ENCODE measurements around the gene FN3KRP.
"Not testable (repeated sequence)": the region's sequence is repeated elsewhere in the genome, so short reads cannot be mapped to it uniquely, and the experiment has no call there.

FN3KRP gene

DNA sequence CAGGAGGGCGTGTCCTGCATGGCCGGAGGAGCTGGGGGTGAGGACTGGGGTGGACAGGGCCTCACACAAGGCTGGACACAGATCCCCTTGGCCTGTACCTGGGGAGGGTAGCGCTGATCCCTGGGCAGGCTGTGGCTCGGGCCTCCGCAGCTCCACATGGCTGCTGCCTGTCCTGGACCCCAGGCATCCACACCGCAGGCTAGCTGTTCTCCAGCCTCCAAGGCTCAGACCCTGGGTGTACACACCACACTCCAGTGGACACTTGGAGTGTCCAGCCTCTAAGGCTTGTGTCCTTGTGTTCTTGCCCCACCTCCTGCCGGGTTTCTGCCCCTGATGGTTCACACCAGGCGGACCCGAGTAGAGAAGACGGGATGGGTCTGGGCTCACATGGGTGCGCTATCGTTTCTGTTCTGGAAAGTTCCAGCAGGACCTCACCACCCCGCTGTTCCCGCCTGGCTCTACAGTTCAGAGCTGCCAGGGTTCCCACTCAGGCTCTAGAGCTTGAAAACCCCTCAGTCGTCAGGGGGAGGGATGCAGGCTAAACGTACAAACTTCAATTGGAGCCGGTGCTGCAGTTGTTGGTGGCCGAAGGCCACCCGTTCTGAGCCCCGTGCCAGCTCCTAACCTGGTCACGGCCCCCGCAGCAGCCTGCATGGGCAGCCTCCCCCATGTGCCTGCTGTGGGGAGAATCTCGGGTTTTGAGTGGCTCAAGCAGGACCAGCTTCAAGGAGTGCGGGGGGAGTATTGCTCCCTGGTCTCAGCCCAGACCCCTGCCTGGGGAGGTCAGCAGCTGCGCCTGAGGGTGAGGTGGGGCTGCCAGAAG is 6.6 kb upstream of the FN3KRP start:
- DNase-seq = no peak

DNA sequence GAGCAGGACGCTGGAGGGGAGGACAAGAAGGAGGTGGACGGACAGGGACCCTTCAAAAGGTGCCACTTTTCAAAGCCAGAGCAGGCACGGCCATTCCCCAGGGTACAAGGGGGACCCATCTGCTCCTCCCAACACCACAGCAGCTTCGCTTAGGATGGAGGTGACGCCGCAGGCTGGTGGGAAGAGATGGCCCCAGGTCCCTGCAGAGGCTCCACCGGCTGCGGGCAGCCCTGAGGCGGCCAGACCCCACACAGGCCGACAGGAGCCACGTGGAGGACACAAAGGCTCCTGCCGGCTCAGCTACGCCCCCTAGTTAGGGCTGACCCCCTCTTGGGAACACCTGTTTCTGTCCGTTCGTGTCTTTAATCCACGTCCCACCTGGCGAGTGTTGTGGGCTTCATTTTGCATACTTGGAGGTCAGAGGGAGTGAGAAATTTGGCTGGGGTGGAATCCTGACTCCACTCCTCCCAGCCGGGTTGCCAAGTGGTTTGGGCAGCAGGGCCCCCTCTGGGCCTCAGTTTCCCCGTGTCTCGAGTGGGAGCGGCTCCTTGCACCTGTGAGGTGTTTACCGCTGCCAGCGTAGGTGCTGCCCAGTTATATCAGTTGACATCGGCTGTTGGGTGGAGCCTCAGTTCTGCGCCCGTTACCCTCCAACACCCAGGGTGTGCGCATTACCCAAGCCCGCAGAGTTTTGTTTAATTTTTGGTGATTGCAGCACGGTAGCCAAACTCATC is 5.8 kb upstream of the FN3KRP start:
- DNase-seq = no peak

DNA sequence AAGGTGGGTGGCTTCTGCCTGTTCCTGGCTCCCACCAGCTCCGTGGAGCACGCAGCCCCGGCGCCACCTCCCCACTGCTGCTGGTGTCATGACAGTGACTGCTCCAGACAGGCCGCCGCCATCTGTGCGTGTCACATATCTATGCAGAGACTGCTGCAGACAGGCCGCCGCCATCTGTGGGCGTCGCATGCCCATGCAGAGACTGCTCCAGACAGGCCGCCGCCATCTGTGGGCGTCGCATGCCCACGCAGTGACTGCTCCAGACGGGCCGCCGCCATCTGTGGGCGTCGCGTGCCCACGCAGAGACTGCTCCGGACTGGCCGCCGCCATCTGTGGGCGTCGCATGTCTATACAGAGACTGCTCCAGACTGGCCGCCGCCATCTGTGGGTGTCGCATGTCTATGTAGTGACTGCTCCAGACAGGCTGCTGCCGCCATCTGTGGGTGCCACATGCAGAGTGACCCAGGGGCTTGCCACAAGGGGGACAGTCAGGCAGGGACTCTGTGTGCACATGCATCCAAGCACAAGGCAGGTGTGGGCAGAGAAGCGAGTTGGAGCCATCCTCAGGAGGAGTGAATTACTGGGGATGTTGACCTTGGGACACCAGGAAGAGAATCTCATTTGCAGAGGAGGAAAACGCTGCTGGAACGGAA is 3.3 kb upstream of the FN3KRP start:
- no peak for DNase-seq

DNA sequence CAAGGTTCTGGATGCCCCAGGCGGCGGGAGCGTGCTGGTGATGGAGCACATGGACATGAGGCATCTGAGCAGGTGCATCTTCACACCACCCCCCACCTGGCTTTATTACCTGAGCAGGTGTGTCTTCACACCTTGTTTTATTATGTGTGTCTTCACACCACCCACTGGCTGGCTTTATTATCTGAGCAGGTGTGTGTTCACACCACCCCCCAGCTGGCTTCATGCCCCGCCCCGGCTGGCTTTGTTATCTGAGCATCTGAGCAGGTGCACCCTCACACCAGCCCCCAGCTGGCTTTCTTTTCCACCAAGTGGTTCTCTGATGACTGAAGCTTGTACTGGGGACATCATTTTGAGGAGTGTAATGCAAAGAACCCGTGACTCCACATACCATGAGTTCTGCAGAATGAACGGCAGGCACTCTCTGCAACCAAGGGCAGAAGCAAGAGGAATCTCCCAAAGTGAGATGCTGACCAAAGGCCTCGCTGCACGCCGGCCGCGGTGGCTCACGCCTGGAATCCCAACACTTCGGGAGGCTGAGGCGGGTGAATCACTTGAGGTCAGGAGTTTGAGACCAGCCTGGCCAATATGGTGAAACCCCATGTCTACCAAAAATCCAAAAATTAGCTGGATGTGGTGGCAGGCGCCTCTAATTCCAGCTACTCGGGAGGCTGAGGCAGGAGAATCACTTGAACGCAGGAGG is 2.6 kb downstream of the FN3KRP start:
- no peak for DNase-seq

DNA sequence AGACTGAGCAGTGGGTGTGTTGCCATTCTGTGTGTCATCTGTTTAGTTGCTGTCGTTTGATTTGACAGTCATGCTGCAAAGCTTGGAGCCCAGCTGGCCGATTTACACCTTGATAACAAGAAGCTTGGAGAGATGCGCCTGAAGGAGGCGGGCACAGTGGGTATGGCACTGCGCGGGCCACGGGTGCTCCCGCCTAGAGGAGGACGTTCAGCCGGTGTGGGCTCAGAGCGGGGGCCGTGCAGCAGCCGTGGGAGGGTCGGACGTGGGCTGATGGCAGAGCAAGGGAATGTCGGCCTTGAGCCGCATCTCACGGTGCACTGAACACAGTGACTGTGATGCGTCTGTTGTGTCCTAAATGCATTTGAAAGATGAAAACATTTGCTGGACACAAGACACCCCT is 3.7 kb downstream of the FN3KRP start:
- DNase-seq = no peak

DNA sequence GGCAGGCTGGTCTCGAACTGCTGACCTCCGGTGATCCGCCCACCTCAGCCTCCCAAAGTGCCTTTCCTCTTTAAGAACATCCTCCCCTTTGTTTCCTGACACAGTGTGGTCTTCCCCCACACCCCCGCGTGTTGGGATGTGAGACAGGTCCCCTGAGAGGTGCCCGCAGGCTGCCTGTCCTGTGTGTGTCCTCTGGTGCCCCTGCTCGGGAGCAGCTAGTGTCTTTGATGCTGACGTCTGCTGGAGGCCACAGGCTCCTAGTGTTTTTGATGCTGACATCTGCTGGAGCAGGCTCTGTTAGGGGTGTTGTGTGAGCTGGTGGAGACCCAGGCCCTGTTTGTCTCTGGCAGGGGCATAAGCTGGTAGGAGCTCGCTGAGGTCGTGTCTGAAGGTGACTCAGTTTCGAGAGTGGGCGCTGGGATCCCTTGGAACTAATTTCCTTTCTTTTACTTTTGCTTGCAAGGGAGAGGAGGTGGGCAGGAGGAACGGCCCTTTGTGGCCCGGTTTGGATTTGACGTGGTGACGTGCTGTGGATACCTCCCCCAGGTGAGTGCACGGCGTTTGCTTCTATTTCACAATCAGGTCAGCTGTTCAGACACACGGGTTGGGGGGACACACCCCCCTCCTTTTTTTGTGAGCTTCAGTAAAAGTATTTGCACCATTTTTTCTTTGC is 6.0 kb downstream of the FN3KRP start:
- no peak for DNase-seq

DNA sequence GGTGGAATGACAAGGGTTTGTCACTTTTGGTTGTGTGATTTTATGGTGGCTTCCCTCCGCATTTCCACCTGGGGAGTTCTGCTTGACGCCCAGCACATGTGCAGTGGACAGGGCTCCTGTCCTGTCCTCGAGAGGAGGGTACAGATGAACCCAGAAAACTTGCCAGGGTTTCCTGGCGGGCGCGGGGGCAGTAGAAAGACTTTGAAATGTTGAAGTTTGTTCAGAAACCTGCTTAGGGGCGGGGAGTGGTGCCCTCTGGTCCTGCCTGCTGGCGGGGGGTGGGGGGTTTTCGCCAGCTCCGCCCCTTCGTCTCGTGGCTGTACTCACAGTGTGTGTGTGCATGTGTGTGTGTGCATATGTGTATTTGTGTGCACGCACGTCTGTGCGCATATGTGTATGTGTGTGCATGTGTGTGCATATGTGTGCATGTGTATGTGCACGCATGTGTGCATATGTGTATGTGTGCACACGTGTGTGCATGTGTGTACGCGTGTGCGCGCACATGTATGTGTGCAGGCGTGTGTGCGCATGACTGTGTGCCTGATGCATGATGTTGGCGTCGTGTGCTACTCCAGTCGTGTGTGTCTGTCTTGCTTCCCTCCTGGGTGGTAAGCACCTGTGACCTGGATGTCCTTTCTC is 6.8 kb downstream of the FN3KRP start:
- DNase-seq = no peak

DNA sequence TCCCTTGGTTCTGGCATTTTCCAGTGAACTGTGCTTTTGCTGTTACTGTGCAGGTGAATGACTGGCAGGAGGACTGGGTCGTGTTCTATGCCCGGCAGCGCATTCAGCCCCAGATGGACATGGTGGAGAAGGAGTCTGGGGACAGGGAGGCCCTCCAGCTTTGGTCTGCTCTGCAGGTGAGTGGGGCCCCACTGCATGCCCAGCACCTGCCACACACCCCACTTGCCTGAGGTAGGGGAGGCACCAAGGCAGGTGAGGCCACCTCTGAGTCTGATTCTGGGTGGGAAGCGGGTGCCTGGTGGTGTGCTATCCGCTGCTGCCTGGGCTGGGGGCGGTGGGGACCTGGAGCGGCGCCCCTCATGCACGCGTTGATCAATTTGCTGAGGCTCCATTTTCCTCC is 9.9 kb downstream of the FN3KRP start:
- no peak for DNase-seq

DNA sequence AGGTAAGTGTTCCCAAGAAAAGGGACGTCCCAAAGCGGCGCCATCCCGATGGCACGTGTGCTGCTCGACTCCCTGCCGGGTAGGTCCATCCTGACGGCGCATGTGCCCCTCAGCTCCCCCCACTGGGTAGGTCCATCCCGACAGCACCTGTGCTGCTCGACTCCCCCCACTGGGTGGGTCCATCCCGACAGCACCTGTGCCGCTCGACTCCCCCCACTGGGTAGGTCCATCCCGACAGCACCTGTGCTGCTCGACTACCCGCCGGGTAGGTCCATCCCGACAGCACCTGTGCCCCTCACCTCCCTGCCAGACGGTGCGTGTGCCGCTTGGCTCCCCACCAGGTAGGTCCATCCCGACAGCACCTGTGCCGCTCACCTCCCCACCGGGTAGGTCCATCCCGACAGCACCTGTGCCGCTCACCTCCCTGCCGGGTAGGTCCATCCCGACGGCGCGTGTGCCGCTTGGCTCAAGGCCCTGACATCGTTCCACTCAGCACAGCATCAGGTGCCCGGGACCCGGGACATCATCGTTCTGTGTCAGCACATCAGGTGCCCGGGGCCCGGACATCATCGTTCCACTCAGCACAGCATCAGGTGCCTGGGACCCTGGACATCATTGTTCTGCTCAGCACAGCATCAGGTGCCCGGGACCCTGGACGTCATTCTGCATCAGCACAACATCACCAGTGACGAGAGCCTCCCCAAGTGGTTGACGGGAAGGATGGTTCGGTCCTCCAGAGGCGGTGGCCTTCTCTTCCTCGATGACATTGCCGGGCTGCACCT is 13.2 kb downstream of the FN3KRP start:
- no peak for DNase-seq

DNA sequence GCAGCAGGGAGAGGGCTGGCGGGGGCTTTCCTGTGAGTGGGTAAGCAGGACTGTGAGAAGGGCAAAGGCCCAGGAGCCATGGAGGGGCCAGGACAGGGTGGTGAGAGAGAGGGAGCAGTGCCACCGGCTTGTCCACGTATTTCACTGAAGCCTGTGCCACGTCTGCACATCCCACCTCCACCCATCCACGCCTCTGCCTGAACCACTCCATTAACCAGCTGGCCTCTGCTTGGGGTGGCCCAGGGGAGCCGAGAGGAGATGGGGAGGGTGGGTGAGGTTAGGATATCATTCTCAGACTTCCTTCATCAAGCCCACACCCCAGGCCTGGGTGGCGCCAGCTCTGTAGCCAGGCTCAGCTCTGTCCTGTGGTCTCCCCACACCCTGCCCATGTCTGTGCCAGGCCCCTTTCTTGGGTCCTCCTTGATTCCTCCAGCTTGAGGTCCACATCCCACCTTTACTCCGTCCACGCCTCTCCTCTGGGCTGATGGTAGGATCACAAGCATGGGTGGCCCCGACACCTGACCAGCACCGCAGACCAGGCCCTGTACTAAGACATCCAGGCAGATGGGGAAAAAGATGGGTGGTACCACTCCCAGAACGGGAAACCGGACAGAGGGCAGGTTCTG is 15.7 kb downstream of the FN3KRP start:
- DNase-seq = no peak

DNA sequence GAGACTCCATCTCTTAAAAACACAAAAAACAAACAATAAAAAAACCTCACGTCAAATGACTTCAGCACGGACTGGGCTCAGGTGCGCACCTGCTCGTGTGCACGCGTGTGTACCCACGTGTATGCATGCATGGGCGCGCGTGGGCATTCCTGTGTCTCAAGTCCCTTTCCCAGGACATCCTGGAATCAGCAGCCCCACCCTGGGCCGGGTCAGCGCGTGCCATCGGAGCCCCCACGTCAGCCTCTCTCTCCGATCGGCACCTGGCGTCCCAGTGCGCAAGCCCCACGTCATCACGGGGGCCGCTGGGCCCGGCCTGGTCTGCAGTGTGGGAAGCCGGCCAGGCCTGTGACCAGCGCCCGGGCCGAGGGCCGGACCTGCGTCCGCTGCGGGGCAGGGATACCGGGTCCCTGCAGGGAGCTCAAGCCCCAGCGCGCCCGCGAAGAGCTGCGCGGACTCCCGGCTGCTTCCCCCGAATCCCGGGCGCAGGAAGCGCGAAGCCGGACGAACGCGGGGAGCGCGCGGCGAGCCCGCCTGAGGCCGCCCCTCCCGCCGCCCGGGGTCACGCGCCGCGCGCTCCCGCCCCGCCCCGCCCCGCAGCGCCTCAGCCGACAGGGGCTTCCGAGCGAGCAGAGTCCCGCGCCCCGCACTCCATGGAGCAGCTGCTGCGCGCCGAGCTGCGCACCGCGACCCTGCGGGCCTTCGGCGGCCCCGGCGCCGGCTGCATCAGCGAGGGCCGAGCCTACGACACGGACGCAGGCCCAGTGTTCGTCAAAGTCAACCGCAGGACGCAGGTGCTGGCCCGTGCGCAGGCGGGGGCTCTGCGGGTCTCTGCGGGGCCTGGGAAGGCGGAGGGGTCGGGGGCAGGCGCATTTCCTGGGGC is 18.7 kb downstream of the FN3KRP start, which contains the start of gene FN3K:
Gene FN3K (plus strand): TSS at position 629 of the 880 bp plus-strand sequence. CDS start 22 bp downstream, at position 651.
- peak in 1 of 2 donors; percentile 30 for DNase-seq

DNA sequence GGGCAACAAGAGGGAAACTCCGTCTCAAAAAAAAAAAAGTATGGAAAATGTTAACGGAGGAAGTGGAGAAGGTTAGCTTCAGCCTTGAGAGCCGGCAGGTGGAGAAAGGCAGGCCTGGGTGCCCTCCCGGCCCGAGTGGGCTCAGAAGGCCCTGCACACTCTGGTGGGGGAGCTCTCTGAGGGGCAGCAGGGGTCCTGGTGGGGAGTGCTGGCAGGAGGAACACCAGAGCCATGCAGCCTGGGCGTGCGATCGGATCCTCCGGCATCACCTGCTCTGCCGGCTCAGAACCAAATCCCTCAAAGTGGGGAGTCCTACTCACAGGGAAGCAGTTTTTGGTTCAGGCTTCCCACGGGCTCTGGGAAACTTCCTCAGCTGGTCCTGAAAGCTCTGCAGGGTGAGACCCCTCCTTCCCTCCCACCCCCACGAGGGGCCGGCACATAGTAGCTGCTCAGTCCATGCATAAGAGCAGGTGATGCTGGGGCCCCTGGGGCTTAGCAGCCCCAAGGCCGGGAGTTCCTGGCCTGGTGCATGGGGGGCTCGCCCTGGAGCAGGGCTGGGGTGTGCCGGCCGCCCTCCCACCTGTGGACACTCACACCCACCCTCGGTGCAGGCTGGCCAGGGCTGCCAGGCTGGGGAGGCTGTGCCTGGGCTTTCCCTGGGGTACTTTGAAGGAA is 20.1 kb downstream of the FN3KRP start:
- no peak for DNase-seq

DNA sequence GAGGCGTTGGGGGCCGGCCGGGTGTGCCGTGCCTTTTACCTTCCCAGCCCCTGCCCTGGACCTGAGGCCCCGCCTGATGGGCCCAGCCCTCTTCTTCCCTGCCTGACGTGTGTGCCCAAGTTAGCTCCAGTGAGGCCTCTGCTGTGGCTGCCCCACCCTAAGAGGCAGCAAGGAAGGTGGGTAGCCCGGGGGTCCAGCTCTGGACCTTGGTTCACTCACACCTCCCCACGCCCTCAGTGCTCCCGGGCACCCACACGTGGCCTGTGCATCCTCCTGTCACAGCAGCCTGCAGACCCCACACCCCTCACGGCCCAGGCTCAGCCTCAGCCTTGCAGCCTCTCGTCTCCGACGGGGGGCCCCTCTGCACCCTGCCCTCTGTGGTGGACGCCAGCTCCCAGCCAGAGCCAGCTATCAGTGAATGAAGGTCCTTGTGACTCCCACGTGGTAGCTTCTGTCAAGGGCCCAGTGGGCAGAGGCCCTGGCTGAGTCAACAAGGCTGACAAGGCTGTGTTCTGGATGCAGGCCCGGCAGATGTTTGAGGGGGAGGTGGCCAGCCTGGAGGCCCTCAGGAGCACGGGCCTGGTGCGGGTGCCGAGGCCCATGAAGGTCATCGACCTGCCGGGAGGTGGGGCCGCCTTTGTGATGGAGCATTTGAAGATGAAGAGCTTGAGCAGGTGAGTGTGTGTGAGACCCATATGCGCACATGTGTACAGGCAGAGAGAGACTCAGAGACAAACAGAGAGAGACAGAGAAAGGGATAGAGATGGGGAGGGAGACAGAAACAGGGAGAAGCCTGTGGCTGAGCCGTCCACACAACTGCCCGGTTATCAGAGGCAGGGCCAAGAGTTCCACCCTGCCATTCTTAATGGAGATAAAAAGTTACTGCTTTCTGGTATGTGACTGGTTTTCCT is 21.7 kb downstream of the FN3KRP start:
- DNase-seq = no peak

DNA sequence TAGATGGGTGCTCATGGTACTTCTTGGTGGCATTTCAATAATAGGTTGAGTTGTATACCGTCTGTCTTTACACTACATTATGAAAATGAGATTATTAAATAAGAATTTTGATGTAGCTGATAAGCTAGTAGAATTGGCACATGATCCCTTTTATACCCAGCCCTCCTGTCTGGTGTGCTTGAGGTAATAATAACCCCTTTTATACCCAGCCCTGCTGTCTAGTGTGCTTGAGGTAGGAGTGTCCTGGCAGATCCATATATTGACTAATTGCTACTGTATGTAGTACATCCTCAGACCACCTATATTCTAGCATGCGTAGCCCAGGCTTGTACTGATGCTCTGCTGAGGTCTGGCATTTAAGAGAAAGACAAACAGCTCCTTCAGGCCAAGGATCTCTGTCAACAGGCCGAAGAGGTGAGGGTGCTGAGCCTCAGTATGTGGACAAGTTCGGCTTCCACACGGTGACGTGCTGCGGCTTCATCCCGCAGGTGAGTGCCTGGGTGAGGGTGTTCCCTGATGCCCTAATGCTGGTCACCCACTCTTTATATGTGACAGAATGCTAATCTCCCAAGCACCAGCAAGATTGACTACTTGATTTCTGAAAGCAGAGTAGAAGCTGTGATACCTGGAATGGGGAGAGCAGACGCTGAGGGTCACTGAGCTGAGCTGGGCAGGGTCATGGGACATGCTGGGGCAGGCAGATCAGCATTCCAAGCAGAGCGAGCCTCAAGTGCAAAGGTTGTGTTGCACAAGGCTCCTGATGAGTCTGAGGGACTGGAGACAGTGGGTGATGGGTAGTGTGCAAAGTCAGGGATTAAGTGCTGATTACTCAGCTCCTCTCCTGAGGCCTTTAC is 24.6 kb downstream of the FN3KRP start:
- no peak for DNase-seq

DNA sequence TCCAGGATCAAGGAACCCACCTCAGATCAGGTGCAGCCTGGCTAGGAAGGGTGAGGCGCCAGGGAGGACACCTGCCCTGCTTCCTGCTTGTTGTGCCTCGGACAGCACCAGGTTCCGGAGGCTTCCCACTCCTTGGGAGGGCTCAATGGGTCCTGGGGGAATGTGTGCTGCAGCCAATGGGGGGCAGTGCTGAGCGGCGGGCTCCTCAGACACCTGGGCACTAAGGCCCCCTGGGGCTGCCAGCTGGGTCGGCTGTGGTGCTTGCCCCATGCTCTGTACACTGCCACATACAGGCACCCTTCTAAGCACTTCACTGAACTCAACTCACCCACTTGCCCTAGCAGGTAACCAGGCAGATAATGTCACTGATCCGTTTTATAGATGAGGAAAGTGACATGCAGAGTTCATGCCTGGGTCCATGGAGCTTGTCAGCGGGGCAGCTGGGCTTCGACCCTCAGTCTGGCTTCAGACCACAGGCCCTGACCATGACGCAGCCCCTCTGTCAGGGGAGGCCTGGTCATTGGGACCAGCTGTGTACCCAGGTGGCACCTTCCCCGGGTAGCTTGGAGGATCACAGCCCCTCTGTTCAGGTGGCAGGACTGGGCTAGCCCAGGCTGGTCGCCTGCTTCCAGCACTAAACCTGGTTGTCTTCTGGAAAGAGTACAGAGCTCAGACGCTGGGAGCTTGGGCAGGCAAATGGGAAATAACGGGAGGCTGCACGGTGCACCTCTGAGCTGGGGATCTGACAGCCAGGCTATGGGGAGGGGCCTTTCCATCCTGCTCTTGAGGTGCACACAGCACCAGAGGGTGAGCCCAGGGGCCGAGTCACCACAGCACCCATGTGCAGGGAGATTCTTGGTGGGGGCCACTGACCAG is 27.1 kb downstream of the FN3KRP start:
- DNase-seq = no peak

DNA sequence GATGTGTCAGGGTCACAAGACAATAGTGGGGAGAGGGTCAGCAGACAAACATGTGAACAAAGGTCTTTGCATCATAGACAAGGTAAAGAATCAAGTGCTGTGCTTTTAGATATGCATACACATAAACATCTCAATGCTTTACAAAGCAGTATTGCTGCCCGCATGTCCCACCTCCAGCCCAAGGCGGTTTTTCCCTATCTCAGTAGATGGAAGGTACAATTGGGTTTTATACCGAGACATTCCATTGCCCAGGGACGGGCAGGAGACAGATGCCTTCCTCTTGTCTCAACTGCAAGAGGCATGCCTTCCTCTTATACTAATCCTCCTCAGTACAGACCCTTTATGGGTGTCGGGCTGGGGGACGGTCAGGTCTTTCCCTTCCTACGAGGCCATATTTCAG is 28.2 kb downstream of the FN3KRP start:
- DNase-seq = not testable (repeated sequence)
